Measurements from ENCODE around the gene SMYD2.
"Not testable (repeated sequence)": the region's sequence is repeated elsewhere in the genome, so short reads cannot be mapped to it uniquely, and the experiment has no call there.

SMYD2 gene

DNA sequence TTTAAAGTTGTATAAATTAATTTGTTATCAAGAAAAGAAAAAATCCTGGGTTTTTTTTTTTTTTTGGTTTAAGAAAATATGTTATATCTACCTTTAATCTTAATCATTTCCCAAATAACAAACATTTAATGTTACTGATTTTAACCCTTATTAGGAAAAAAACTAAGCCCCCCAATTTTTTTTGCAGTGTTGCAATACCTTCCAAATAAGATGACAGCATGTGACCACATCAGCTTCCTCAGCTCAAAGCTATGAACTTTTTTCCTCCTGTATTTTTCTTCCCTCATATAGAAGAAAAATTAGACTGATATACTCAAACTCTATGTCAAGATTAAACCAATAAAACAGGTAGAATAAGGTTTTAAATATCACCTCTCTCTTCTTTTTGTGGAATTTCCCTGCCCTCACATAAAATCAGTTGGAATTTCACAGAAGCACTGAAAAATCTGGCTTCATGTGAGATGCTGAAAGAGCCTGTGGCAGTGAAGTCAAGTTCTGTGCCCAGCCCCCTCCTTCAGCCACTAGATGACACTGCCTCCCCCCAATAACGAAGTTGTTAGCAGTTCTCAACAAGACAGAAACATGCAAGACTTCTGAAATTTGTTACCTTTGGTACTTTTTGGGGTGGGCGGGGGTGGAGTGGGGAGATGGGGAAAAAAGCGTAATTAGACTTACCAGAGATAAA, 9.6 kb upstream of the SMYD2 start:
- in situ Hi-C loops (cut with HindIII; ENCODE audit: low sequenced_read_pairs): no loop called here

DNA sequence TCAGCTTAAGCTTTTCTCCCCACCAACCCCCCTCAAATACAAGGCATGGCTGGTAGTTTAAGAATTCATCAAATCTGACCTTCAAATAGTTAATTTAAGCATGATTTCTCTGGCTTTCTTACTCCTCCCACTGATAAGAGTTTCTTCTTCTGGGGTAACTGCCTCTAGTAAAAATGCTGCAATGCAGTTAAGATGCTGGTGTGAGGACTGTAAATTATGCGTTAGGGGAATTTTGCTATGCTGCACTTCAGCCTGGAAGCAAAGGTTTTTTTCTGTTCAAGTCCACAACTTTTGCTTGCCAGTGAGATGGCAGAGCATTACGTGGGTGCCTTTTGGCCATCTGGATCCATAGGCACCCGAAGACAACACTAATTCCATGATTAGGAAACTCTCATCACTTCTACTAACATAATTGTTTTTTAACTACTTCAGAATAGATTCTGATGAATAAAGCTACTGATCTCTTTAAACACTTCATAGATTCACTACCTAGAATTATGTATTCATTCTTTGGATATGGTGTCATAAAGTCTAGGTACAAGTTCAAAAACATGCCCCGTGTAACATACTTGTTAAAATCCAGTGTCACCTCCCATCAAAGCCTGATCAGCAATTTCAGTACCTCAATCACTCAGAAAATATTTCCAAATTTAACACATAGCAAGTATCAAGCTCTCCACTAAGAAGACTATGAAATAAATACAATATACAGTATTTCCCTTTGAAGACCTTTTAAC, 8.8 kb upstream of the SMYD2 start:
- in situ Hi-C loops (cut with HindIII; ENCODE audit: low sequenced_read_pairs): no loop called here

DNA sequence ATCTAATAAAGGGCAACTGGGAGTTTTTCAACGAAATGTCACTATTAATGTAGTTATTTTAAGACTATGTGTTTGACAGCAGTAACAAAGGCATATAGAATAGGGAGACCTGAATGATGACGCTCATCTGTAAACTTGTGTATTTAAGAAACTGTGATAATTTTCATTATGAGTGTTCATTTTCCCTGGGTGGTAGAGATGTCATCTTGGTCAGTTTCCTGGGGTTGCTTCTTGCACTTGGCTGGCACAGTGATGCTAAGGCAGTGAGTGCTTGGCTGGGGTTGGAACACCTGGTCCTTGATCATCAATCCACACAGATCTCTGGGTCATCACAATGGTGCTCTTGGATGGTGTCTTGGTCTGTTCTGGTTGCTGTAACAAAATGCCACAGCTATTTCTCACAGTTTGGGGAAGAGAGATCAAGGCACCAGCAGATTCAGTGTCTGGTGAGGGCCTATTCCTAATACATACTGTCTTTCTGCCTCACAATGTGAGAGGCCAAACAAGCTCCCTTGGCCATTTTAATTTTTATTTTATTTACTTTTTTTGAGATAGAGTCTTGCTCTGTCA, 7.9 kb upstream of the SMYD2 start:
- in situ Hi-C loops (cut with HindIII; ENCODE audit: low sequenced_read_pairs): no loop called here

DNA sequence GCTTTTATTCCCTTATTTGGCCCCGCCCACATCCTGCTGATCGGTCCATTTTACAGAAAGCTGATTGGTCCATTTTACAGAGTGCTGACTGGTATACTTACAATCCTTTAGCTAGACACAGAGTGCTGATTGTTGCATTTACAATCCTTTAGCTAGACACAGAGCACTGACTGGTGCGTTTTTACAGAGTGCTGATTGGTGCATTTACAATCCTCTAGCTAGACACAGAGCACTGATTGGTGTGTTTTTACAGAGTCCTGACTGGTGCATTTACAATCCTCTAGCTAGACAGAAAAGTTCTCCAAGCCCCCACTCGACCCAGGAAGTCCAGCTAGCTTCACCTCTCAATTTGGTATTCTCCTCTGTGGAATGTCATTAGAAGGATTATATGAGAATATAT, 5.3 kb upstream of the SMYD2 start:
- in situ Hi-C loops (cut with HindIII; ENCODE audit: low sequenced_read_pairs): not testable (repeated sequence)

DNA sequence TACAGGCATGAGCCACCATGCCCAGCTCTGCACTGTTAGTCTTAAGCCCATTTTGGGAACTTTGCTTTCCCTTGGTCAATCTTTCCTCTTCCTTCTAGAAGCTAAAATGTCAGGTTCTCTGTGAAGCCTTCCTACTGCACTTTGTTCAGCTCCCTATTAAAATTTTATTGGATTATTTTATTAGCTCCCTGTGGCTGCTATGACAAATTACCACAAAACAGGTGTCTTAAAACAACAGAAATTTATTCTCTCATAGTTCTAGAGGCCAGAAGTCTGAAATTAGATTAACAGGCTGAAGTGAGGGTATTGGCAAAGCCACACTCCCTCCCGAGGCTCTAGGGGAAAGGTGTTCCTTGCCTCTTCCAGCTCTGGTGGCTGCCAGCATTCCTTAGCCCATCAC, 4.2 kb upstream of the SMYD2 start:
- in situ Hi-C loops (cut with HindIII; ENCODE audit: low sequenced_read_pairs): no loop called here

DNA sequence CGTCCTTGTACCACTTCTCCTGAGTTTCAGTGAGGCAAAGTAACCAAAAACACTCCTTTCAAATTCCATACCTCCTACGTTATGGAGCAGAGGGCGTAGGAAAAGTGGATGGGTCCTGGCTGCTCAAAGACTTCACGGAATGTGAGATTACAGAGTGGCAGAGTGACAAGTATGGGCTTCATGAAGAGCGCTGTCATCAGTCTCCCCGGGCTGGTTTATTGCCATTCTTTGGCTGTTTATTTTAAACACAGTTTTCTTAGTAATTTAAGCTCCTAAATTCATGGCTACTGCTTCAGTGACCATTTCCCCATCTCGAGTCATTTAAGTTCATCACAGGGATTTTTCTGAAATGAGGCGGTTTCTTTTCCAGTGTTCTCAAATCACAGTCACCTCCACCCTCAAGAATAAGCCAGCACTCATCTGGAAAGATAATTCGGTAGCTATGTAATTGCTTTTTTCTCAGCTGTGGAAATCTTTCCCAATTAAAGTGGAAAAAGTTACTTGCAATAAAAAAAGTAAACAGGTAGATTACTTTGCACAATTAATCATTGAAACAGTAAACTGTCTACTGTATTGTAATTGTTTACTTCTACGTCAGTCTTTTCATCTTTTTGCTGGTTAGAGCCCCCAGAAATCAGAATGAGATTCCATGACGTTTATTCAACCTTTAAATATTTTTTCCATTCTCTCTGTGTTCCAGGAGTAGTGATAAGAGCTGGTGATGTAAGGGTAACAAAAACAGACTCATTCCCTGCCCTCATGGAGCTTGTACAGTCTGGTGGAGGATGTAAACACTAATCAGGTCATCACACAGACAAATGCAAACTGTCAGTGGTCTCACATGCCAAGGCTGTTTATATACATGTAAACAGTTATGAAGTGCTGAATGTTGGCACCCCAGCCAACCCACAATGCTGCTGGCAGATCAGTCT, 3.0 kb upstream of the SMYD2 start:
- in situ Hi-C loops (cut with HindIII; ENCODE audit: low sequenced_read_pairs): no loop called here

DNA sequence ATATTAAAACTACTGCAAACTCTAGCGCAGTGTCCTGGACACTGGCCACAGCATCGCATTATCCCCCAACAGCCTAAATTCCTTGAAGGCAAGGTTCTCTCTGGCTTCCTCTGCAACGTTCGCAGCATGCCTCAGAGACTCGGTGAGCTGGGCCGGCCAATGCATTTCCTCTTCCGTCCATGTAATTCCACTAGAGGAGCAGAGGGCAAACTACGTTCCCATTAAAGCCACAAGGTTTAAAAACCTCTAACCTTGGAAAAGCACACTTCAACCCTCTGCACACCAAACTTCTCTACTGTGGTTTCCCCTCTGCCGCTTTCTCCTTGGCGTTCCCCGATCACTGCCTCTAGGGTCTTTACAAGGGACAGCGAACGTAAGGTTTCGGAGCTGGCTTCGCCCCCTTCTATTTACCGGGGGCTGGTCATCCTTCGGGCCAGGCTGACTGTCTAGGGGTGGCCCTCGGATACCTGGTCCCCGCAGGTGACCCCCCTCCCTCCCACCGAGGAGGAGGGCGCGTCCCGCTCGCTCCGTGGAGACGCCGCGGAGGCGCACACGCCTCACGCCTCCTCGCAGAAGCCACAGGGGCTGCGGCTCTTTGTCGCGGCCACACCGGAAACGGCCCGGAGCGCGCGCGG, 456 bp upstream of the SMYD2 start:
- in situ Hi-C loops (cut with HindIII; ENCODE audit: low sequenced_read_pairs): no loop called here

DNA sequence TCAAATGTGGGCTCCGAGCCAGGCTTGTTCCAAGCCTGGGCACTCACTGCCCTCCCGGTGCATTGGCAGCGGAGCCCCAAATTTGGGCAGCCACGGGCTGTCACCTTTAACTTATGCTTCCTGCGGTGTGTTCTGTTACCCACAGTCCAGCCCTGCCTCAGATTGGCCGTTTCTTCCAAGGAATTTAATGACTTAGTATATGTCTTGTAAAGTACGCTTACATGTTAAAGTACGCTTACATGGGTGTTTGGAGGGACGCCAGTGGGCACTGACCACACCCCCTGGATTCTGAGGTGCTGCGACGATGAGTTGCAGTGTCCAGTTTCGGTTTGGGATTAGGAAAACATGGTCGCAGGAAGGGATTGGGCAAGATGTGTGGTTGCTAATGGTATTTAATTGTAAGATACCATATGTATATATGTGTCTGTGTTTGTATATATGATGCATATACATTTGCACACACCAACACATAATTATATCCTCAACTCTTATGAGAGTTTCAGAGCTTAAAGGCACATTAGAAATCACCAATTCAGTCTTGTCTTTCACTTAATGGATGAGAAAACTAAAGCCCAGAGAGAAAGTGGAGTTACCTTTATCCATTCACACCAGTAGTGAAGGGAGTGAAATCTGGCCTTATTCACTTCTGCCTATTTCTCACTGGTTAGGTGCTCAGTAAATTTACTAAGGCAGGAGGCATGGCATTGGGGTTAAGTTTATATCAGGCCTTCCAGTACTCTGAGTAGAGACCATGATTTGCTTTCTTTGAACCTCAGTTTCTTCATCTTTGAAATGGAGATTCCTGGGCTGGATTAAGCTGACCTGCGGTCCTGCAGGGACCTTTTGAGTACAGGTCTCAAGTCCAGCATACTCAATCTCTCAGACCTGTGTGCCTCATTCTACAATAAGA, 1.0 kb downstream of the SMYD2 start:
- in situ Hi-C loops (cut with HindIII; ENCODE audit: low sequenced_read_pairs): no loop called here

DNA sequence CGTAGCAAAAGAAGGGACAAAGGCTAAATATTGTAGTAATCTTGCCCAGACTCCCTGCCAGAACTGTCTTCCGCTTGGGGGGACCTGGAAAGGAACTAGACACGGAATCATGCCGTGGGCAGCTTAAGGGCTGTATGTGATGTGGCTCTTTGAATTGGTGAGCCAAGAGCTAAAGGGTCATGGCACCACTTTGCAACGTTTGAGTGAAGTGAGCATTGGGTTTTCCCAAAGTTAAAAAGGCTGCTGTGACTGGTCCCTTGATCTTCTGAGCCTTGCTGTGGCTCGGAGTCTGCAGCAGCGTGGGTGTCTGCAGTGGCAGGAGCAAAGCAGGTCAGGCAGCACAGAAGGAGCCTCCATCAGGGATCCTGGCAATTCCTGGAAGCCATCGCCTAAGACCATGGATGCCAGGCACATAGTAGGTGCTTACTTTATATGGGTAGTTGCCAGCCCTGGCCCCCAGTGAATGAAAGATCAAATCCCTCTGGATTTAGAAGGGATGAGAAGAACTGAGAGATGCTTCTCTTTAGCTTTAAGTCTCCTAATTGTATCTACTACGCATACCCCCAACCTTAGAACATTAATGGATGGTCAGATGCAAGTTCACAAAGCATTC, 1.8 kb downstream of the SMYD2 start:
- in situ Hi-C loops (cut with HindIII; ENCODE audit: low sequenced_read_pairs): no loop called here

DNA sequence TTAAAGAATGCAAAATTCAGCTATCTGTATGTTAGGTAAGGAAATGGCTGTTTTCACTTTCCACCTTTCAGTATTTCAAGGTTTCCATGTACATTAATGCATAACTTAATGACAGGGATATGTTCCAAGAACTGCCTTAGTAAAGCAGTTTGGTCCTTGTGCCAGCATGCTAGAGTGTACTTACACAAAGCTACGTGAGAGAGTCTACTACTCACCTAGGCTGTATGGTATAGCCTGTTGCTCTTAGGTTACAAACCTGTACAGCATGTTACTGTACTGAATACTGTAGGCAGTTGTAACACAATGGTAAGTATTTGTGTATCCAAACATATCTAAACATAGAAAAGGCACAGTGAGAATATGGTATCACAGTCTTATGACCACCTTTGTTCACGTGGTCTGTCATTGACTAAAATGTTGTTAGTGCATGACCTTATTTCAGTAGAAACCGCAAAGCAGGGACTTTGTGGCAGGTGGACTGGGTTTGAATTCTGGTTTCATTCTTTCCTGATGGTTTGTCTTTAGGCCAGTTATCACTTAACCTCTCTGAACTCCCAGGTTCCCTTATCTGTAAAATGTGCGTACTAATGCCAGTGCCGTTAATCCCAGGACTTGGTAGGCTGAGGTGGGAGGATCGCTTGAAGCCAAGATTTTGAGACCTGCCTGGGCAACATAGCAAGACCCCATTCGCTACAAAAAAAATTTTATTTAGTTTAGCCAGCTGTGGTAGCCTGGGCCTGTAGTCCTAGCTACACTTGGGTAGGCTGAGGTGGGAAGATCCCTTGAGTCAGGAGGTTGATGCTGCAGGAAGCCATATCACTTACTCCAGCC, 4.9 kb downstream of the SMYD2 start:
- in situ Hi-C loops (cut with HindIII; ENCODE audit: low sequenced_read_pairs): no loop called here

DNA sequence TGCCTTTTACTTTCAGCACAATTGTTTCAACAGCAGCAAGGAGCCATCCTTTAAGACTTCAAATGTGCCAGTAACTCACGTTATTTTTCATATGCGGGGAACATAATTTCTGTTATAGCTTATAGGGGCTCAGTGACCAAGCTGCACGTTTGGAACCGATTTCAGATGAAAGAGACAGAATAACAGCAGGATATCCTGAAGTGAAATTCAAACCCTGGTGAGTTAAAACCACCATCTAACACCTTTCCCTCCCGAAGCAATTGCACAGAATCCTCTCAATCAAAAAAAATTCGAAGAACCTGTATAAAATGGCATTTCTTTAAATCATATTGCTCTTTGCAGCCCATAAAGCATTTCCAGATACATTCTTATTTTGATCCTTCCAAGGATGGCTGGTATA, 6.9 kb downstream of the SMYD2 start:
- in situ Hi-C loops (cut with HindIII; ENCODE audit: low sequenced_read_pairs): no loop called here

DNA sequence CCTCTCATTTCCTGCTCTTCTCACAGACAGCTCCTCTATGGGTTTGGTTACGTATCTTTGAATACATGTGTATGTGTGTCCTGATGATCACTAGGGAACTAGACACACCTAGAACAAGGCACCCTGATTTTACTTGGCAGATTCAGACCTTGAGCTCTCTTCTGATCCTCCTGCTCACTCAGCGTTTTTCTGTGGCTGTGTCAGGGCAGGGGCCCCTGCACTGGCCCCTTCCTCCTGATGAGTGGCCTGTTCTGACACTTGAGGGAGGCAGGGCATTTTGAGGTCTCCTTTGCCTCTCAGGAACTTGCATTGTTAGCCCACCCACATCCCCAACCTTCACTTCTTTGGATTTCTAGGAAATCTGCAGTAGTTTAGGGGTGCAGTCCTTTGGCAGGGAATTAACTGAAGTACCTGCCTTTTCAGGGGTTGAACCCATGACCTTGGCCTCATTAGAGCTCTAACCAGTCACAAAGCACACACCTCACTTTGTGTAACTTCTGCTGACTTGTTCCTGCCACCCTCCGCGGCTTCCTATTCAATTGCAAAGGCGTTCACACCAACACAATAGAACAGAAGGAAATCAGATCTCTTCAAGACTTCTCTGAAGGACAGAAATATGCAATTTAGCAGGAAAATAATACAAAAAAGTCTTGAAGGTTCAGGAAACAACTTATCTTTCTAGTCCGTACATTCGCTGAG, 8.8 kb downstream of the SMYD2 start:
- in situ Hi-C loops (cut with HindIII; ENCODE audit: low sequenced_read_pairs): no loop called here

DNA sequence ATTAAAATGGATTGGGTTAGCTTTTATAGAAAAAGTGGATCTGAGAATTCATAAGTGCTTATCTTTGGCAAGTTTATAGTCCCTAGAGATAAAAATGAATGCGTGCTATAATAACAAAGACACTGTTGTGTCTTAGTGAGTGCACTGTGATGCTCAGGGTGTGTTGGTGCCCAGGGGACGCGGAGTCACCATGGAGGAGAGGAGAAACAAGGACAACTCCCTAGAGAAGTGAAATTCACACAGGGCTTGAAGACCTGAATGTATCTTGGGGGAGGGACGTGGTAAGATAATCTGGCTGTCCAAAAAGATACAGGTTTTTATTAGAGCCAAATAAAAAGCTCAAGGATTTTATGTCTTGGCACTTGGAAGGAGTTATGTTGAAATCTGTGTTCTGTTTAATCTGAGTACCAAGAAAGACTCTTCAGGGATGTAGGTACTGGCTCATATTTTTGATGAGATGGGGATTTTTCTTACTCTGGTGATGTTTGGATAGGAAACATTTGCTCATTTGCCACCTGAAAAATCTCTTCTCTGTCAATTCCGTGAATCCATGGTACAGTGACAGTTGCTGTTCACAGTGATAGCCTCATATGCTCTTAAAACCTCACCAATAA, 9.6 kb downstream of the SMYD2 start:
- in situ Hi-C loops (cut with HindIII; ENCODE audit: low sequenced_read_pairs): no loop called here

DNA sequence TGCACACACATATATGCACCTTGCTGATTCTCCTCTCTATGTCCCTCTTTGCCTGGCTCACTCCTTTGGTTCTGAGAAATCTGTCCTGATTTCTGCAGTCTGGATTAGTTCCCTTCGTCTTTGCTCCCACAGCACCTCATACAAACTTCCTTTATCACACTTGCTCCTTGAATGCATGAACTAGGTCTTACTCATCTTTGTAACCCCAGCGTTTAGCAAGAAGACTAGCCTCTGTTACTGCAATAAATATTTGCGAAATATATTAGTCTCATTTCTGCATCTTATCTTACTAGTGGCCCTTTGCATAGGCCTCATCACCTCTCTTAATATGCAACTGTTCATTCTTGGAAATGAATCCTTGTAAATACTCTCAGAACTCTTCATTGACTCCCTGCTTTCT, 11.4 kb downstream of the SMYD2 start:
- in situ Hi-C loops (cut with HindIII; ENCODE audit: low sequenced_read_pairs): no loop called here

DNA sequence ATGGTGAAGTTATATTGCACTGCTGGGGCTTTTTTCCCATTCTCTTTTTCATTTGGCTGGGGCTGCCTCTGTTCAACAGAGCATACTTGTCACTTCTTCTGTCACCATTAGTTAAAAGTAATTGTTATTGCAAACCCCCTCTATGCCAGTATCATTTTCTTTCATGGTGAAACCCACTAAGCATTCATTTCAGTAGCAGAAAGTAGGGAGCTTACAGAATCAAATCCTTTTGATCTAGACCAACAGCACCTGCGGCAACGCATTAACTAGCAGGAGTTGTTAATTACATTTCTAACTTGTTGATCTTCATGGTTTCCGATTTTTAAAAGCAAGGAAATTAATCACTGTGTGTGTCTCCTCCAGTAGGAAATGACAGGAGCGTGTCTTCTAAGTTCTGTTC, 15.0 kb downstream of the SMYD2 start:
- in situ Hi-C loops (cut with HindIII; ENCODE audit: low sequenced_read_pairs): no loop called here

DNA sequence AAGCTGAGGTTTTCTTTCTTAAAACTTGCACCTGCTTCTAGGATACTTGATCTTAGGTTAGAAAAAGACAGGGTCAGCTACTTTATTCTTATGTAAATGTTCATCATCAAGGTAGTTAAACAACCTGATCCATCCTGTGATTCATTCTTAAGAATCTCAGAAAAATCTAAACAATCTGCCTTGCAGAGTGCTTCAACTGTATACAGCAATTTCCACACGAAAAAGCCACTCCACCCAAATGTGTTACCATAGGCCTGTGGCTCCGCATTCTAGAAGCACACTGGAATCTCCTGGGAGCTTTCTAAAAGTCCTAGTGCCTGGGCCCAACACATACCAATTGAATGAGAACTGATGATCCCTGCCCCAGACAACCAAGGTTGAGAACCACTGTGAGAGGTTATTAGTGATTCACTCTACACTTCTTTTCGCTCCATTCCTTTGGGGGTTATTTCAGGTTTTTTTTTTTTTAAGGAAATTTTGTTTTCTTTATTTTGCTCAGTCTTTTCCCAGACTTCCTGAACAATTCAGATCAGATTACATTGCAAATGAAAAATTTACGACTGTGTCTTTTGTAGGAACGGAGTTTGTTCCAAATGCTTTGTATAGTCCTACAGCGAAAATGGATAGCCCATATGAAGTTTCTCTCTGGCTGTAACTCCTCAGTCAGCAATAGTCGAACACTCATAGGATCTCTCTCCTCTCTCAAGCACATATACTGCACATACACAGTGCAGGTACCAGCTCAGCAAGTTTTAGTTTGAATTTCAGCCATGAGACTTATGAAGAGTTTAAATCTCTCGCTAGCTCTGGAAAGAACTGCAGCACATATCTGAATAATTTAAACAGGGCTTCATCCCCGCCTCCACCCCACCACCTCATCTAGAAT, 16.1 kb downstream of the SMYD2 start:
- in situ Hi-C loops (cut with HindIII; ENCODE audit: low sequenced_read_pairs): no loop called here

Data from DLD1 (cell line).